ENCODE results near the gene CMTM1.

DNA sequence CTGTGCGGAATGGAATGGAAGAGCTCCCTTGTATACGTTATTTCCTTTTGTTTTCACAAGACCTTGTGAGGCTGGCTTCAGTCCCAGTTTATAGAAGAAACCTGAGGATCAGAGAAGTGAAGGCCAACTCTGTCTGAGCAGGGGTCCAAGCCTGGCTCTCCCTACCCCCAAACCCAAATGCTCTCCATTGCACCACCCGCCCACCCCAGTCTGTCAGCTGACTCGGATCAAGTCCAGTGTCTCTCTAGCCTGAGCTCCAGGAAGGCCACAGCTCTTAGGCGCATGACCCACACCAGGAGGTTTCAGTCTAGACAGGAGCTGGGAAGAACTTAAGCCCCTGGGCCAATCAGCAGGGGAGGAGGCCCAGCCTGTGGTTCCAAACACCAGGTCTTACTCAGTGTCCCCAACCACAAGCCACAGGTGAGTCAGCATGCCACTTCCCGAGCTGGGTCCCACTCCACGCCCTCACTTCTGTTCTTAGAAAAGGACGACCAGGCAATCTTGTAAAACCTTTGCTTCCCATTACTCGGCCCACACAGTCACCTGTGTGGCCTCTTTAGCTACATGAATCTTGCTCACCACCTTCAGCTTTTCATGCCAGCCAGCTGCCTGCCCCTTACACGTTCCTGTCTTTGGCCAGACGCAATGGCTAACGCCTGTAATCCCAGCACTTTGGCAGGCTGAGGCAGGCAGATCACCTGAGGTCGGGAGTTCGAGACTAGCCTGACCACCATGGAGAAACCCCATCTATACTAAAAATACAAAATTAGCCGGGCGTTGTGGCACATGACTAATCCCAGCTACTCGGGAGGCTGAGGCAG is 44.1 kb upstream of the CMTM1 start:
- TF ChIP-seq, protein P1, sequence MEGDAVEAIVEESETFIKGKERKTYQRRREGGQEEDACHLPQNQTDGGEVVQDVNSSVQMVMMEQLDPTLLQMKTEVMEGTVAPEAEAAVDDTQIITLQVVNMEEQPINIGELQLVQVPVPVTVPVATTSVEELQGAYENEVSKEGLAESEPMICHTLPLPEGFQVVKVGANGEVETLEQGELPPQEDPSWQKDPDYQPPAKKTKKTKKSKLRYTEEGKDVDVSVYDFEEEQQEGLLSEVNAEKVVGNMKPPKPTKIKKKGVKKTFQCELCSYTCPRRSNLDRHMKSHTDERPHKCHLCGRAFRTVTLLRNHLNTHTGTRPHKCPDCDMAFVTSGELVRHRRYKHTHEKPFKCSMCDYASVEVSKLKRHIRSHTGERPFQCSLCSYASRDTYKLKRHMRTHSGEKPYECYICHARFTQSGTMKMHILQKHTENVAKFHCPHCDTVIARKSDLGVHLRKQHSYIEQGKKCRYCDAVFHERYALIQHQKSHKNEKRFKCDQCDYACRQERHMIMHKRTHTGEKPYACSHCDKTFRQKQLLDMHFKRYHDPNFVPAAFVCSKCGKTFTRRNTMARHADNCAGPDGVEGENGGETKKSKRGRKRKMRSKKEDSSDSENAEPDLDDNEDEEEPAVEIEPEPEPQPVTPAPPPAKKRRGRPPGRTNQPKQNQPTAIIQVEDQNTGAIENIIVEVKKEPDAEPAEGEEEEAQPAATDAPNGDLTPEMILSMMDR (IDR thresholded peaks at IDR 0.05), result no peak
- no peak for TF ChIP-seq ZFX (IDR thresholded peaks at IDR 0.05; ENCODE audit: borderline replicate concordance)
